ENCODE results near the gene CPEB1. TPM values are rescaled to one million over a fixed set of nuclear protein-coding genes. Genes with fewer than 3 reads are reported as not detected.

CPEB1 gene
- total RNA-seq, 4 donors from 2014 or later, result 0.53 to 4.2 (median 1.9) TPM

DNA sequence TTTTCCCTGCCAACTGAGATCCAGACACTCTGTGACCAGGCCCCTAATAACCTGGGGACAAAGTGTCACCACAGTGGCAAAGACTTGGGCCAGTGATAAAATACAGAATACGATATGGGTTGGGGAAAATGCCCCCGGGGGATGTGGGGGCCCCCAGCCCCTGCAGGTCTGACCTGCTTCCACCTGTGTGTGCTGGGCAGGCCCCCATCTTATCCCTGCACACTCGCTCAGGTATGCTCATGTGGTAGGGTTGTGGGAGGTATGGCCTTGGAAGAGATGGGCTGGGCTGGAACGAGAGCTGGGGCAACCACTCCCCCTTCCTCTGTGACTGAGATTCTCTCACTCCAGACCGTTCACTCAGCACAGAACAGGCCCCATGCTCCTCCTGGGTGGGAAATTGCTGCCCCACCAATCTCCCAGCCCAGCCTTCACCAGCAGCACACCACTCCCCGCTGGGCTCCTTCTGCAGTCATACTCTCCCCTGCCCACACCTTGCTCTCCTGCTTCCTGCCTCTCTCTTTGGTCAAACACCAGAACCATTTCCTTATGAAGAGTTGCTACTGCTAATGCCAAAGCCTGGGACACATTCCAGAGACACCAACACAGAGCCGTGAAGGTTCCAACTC, 9.6 kb upstream of the CPEB1 start:
- H3K27me3 ChIP-seq, result no peaks in the 10 kb centered on the region
- H3K4me3 ChIP-seq, result no peak overlapping the region
- no peak overlapping the region for H3K27ac ChIP-seq
- no peaks in the 10 kb centered on the region for H3K9me3 ChIP-seq
- no peak for DNase-seq
- H3K36me3 ChIP-seq, result no peaks in the 10 kb centered on the region
- no peaks in the 10 kb centered on the region for H3K4me1 ChIP-seq
- TF ChIP-seq, protein P1, sequence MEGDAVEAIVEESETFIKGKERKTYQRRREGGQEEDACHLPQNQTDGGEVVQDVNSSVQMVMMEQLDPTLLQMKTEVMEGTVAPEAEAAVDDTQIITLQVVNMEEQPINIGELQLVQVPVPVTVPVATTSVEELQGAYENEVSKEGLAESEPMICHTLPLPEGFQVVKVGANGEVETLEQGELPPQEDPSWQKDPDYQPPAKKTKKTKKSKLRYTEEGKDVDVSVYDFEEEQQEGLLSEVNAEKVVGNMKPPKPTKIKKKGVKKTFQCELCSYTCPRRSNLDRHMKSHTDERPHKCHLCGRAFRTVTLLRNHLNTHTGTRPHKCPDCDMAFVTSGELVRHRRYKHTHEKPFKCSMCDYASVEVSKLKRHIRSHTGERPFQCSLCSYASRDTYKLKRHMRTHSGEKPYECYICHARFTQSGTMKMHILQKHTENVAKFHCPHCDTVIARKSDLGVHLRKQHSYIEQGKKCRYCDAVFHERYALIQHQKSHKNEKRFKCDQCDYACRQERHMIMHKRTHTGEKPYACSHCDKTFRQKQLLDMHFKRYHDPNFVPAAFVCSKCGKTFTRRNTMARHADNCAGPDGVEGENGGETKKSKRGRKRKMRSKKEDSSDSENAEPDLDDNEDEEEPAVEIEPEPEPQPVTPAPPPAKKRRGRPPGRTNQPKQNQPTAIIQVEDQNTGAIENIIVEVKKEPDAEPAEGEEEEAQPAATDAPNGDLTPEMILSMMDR (IDR thresholded peaks at IDR 0.05), result no peak
- no peak for TF ChIP-seq POLR2A (IDR thresholded peaks at IDR 0.05)

DNA sequence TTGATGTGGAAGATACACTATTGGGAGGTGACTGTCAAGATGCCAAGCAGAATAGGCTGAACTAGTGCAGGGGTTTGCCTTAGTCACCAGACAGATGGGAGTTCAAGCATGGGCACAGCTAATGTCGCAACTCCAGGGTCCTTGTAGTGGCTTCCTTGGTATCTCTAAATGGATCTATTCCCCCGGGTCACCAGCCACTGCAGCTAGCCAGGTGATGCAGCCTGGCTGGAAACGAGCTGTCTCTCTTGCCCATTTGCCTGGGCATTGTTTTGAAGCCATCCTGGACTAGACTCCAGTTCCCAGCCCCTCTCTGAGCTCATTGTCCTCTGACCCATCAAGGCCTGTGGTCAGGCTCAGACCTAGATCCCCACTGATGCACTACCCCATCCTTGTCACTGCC, 8.4 kb upstream of the CPEB1 start:
- no peaks in the 10 kb centered on the region for H3K36me3 ChIP-seq
- no peaks in the 10 kb centered on the region for H3K27me3 ChIP-seq
- TF ChIP-seq POLR2A (IDR thresholded peaks at IDR 0.05), result no peak
- TF ChIP-seq, protein P1 (IDR thresholded peaks at IDR 0.05), result no peak
- no peaks in the 10 kb centered on the region for H3K4me1 ChIP-seq
- H3K9me3 ChIP-seq, result no peaks in the 10 kb centered on the region
- H3K27ac ChIP-seq, result no peak overlapping the region
- DNase-seq, result peak in 1 of 3 donors; percentile 29
- H3K4me3 ChIP-seq, result no peak overlapping the region

DNA sequence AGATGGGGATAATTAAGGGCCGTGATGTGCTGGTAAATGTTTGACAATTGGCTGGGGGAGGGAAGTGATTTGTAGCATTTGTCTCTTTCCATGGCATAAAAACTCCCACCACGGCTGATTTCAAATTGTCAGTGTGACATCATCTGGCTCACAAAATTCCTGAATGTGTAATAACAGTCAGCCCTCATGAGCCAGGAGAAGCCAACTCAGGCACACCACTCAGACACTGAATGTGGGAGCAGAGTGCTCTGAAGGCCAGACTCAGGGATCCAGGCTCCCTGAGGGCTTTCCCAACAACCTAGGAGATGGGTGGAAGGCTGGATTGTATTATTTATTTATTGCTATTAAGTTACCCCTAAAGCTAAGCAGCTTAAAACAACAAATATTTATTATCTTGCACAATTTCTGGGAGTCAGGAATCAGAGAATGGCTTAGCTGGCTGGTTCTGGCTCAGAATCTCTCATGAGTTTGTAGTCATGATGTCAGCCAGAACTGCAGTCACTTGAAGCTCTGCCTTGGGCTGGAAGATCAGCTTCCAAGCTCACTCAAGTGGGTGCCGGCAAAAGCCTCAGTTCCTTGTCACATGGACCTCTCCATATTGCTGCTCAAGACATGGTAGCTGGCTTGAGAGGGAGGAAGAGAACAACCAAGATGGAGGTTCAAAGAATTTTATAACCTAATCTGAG, 6.5 kb upstream of the CPEB1 start:
- Histone ChIP-seq H3K27ac (no peak overlapping the region), H3K36me3 (no peaks in the 10 kb centered on the region), H3K27me3 (no peaks in the 10 kb centered on the region), H3K9me3 (no peaks in the 10 kb centered on the region), H3K4me1 (no peaks in the 10 kb centered on the region), H3K4me3 (no peak overlapping the region)
- no peak for DNase-seq
- no peak for TF ChIP-seq POLR2A (IDR thresholded peaks at IDR 0.05)
- TF ChIP-seq, protein P1 (IDR thresholded peaks at IDR 0.05), result no peak

DNA sequence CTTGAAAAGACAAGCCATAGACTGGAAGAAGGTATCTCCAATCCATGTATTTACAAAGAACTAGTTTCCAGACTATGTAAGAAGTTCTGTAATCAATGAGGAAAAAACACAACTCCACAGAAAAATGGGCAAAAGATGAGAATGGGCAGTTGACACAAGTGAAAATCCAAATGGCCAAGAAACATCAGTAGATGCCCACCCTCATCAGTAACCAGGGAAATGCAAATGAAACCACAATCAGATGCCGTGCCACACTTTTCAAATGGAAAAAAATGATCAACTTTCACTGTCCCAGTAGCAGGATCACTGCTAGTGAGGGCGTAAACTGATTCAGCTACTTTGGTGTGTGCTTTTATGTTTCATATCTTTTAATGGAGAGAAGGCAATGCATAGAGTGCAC, 4.5 kb upstream of the CPEB1 start:
- Histone ChIP-seq H3K27ac (no peak overlapping the region), H3K4me1 (peaks cover 0 to 18% (median 8%) of the 10 kb centered on the region in 4 donors), H3K4me3 (no peak overlapping the region), H3K36me3 (no peaks in the 10 kb centered on the region), H3K27me3 (peaks cover 0 to 14% of the 10 kb centered on the region in 2 donors), H3K9me3 (peaks cover 0 to 6% (median 0%) of the 10 kb centered on the region in 4 donors)
- DNase-seq, result no peak
- no peak for TF ChIP-seq POLR2A (IDR thresholded peaks at IDR 0.05)
- TF ChIP-seq, protein P1 (IDR thresholded peaks at IDR 0.05), result no peak

DNA sequence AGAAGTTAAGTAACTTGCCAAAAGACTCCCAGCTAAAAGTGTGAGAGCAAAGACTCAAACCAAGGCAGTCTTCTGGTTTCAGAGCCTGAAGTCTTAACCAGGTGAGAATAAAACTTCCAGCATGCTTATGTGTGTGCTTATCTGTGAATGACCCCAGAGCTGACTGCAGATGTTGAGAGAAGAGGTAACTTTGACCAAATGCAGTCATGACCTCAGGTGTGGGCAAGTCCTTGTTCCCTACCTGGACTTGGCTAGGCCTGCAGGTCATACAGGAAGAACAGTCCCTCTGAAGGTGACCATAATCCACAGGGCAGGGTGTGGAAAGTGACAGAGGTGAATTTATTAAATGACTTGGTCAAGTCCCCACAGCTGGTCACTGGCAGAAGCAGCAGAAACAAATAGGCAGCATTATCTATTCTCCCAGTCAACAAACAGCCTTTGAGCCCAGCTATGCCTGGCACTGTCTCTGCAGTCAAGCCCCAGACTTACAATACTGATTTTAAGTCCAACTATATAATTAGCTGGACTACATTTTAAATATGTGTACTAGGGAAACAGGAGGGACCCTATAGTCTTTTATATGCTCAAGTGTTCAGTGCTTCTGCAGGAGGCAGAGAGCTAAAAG, 3.0 kb upstream of the CPEB1 start:
- Histone ChIP-seq H3K36me3 (no peaks in the 10 kb centered on the region), H3K27me3 (peaks cover 0 to 22% of the 10 kb centered on the region in 2 donors), H3K27ac (no peak overlapping the region), H3K4me1 (peaks cover 0 to 24% (median 8%) of the 10 kb centered on the region in 4 donors), H3K4me3 (no peak overlapping the region), H3K9me3 (peaks cover 0 to 6% (median 0%) of the 10 kb centered on the region in 4 donors)
- TF ChIP-seq, protein P1 (IDR thresholded peaks at IDR 0.05), result no peak
- no peak for TF ChIP-seq POLR2A (IDR thresholded peaks at IDR 0.05)
- no peak for DNase-seq

Measured in Peyer's patch (tissue), 4 donors.